Smooth muscle cell (in vitro differentiated cells): ENCODE data around the gene NANOS2. TPM values are rescaled to one million over a fixed set of nuclear protein-coding genes. Genes with fewer than 3 reads are reported as not detected.
A peak's percentile ranks its signal among the peaks of the same experiment; 100 is the strongest.

Experiments used
- DNase-seq: peaks from one replicate; lab custom pipeline; 2025; ENCODE audit not compliant: unreplicated experiment; lab: John Stamatoyannopoulos, UW
- H2AFZ ChIP-seq: fragments of 200-600 bp; sonication (generic); 2 replicates; pipeline ENCODE4 v1.6.0; 2016; ENCODE audit warnings: antibody characterized with exemption, low read depth, mild to moderate bottlenecking
- H3F3A ChIP-seq: fragments of 200-600 bp; sonication (generic); 2 replicates; pipeline ENCODE4 v1.6.0; 2017; ENCODE audit warnings: antibody characterized with exemption, low read depth
- H3K27ac ChIP-seq: fragments of 200-600 bp; sonication (generic); 2 replicates; pipeline ENCODE4 v1.5.1; 2016; ENCODE audit warnings: low read depth, mild to moderate bottlenecking
- H3K27me3 ChIP-seq: fragments of 200-600 bp; sonication (generic); 2 replicates; pipeline ENCODE4 v1.6.1; 2016; ENCODE audit warnings: low read depth, mild to moderate bottlenecking
- H3K36me3 ChIP-seq: fragments of 200-600 bp; sonication (generic); 2 replicates; pipeline ENCODE4 v1.5.1; 2016; ENCODE audit warnings: low read depth
- H3K4me1 ChIP-seq: fragments of 200-600 bp; sonication (generic); 2 replicates; pipeline ENCODE4 v1.5.1; 2016; ENCODE audit warnings: low read depth
- H3K4me2 ChIP-seq: fragments of 200-600 bp; sonication (generic); 2 replicates; pipeline ENCODE4 v1.6.0; 2016; ENCODE audit warnings: mild to moderate bottlenecking
- H3K4me3 ChIP-seq: fragments of 200-600 bp; sonication (generic); 2 replicates; pipeline ENCODE4 v1.5.1; 2016; ENCODE audit warnings: mild to moderate bottlenecking
- H3K79me2 ChIP-seq: fragments of 200-600 bp; sonication (generic); 2 replicates; pipeline ENCODE4 v1.6.0; 2016; ENCODE audit warnings: low read depth, mild to moderate bottlenecking
- H3K9ac ChIP-seq: fragments of 200-600 bp; sonication (generic); 2 replicates; pipeline ENCODE4 v1.6.0; 2016; ENCODE audit warnings: low read depth
- H3K9me3 ChIP-seq: fragments of 200-600 bp; sonication (generic); replicated peaks from 2 replicates; pipeline ENCODE4 v1.5.1; 2016; ENCODE audit warnings: low read depth
- H4K20me1 ChIP-seq: fragments of 200-600 bp; sonication (generic); 2 replicates; pipeline ENCODE4 v1.6.0; 2016; ENCODE audit warnings: low read depth
- WGBS: methylation state at CpG from one replicate; pipeline ENCODE4 v1.1.7; 2016; ENCODE audit warnings: low lambda C conversion rate; 5-methylcytosine and 5-hydroxymethylcytosine counted together
- polyA plus RNA-seq: library from polyadenylated mRNA; unstranded; fragments of >200 nt; fragmentation: Nextera tagmentation; extraction: Ambion mirVana; gene quantifications from 2 replicates; pipeline ENCODE4 v1.2.1, GENCODE V29; 2016
- total RNA-seq: library from RNA; depleted of rRNA; stranded (reverse); fragments of >200 nt; gene quantifications from 2 replicates; pipeline ENCODE4 v1.2.3, GENCODE V29; 2014
- TF ChIP-seq, protein P1 (sequence below): fragments of 200-600 bp; sonication (generic); IDR thresholded peaks from 2 replicates; pipeline ENCODE4 v1.5.1; 2017; ENCODE audit warnings: borderline replicate concordance, mild to moderate bottlenecking, antibody characterized with exemption; ENCODE audit not compliant: insufficient read depth, poor library complexity, severe bottlenecking

Gene NANOS2
- total and polyA plus RNA-seq, 2 experiments from 2014 or later = not detected

DNA sequence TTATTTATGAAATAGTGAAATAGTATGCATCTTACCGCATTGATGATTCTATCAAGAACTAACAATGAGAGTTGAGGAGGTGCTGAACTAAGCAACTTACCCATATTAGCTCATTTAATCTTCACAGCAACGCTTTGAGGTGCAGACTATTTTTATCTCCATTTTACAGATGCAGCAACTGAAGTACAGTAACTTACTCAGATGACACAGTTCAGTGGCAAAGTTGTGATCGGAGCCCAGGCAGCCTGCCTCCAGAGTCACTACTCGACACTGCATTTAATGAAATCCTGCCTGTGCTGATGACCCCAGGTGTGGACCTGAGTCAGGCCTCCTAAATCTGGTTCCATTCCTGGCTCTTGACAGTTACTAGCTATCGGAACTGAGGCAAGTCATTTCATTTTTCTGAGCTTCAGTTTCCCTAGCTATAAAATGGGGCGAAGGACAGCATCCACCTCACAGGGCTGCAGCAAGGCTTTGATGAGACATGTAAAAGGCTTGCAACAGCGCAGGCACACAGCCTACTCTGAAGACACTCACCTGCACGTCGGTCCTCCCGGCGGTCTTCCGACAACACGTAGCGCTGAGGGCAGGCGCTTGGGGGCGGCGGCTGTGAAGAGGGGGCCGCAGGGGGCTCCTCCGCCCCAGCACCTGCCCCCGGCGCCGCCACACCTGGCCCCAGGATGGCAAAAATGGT is 13.7 kb downstream of the NANOS2 start:
- no peak for DNase-seq
- peaks cover 19% of the 10 kb centered on the region for H4K20me1 ChIP-seq
- no peak overlapping the region for H2AFZ ChIP-seq
- H3K79me2 ChIP-seq = peaks cover 9% of the 10 kb centered on the region
- H3K4me2 ChIP-seq = peak overlapping the region; percentile 99
- no peak overlapping the region for H3K9ac ChIP-seq
- H3F3A ChIP-seq = peaks cover 5% of the 10 kb centered on the region
- H3K9me3 ChIP-seq = no peaks in the 10 kb centered on the region
- 44% methylated on average over 14 of the region's 22 CpGs for WGBS
- no peak overlapping the region for H3K27ac ChIP-seq
- TF ChIP-seq, protein P1, sequence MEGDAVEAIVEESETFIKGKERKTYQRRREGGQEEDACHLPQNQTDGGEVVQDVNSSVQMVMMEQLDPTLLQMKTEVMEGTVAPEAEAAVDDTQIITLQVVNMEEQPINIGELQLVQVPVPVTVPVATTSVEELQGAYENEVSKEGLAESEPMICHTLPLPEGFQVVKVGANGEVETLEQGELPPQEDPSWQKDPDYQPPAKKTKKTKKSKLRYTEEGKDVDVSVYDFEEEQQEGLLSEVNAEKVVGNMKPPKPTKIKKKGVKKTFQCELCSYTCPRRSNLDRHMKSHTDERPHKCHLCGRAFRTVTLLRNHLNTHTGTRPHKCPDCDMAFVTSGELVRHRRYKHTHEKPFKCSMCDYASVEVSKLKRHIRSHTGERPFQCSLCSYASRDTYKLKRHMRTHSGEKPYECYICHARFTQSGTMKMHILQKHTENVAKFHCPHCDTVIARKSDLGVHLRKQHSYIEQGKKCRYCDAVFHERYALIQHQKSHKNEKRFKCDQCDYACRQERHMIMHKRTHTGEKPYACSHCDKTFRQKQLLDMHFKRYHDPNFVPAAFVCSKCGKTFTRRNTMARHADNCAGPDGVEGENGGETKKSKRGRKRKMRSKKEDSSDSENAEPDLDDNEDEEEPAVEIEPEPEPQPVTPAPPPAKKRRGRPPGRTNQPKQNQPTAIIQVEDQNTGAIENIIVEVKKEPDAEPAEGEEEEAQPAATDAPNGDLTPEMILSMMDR = no peak
- no peaks in the 10 kb centered on the region for H3K36me3 ChIP-seq
- peaks cover 6% of the 10 kb centered on the region for H3K4me1 ChIP-seq
- peak overlapping the region; percentile 89 for H3K4me3 ChIP-seq
- no peaks in the 10 kb centered on the region for H3K27me3 ChIP-seq

DNA sequence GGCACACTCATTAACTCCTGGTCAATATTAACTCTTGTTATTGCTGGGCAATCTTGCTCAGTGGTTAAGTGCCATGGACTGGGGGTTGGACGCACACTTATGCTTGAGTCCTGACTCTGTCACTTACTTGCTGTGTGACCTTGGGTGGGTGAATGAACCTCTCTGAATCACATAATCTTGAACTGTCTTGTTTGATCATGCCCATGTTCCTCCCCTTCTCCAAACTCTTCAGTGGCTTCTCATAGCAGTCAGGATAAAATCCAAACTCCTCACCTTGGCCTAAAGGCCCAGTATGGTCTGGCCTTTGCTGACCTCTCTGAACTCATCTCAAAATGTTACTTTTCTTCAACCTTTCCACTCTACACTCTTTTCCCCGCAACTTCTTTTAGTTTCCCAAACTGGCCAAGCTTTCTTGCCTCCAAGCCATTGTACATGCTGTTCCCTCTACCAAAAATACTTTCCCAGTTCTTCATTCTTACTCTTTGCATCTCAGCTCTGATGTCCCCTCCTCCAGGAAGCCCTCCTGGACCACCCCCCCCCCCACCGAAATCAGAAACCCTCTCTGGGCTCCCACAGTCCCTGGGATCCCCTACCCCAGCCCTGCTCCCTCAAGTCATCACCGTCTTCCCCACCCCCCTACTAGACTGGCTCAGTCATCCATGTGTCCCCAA is 14.5 kb downstream of the NANOS2 start:
- peaks cover 19% of the 10 kb centered on the region for H4K20me1 ChIP-seq
- no peak overlapping the region for H2AFZ ChIP-seq
- no peak overlapping the region for H3K9ac ChIP-seq
- no peaks in the 10 kb centered on the region for H3K36me3 ChIP-seq
- no peak overlapping the region for H3K4me2 ChIP-seq
- H3K79me2 ChIP-seq = peaks cover 9% of the 10 kb centered on the region
- H3K4me3 ChIP-seq = no peak overlapping the region
- H3K9me3 ChIP-seq = no peaks in the 10 kb centered on the region
- TF ChIP-seq, protein P1 = no peak
- H3K27me3 ChIP-seq = no peaks in the 10 kb centered on the region
- 98% methylated on average over 4 of the region's 4 CpGs for WGBS
- H3K27ac ChIP-seq = no peak overlapping the region
- DNase-seq = no peak
- peaks cover 5% of the 10 kb centered on the region for H3F3A ChIP-seq
- peaks cover 6% of the 10 kb centered on the region for H3K4me1 ChIP-seq

DNA sequence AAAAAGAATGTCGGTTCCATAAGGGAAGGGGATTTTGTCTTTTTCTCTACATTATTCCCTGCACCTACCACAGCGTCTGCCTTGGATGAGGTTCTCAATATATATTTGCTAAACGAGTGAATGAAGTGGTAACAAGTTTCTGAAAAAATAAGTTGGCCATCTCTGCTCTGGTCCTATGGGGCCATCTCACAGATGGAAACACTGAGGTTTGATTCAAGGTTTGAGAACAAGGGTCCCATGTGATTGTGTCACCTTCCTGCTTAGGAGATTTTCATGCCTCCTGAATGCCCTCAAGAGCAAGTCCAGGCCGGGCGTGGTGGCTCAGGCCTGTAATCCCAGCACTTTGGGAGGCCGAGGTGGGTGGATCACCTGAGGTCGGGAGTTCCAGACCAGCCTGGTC is 15.3 kb downstream of the NANOS2 start:
- Histone ChIP-seq H3F3A (peaks cover 5% of the 10 kb centered on the region), H2AFZ (no peak overlapping the region), H3K9ac (no peak overlapping the region), H3K36me3 (no peaks in the 10 kb centered on the region), H3K9me3 (no peaks in the 10 kb centered on the region), H3K79me2 (peaks cover 9% of the 10 kb centered on the region), H3K27ac (no peak overlapping the region), H3K27me3 (no peaks in the 10 kb centered on the region), H3K4me1 (peaks cover 6% of the 10 kb centered on the region), H4K20me1 (peaks cover 19% of the 10 kb centered on the region), H3K4me3 (no peak overlapping the region), H3K4me2 (no peak overlapping the region)
- WGBS = 97% methylated on average over 7 of the region's 7 CpGs
- no peak for DNase-seq
- TF ChIP-seq, protein P1 = no peak
